Astrocyte (in vitro differentiated cells and primary cell): Measurements from ENCODE around the gene TEX19. TPM values are rescaled to one million over a fixed set of nuclear protein-coding genes. Genes with fewer than 3 reads are reported as not detected.
A peak's percentile ranks its signal among the peaks of the same experiment; 100 is the strongest.

Experiments
- DNase-seq: peaks from one replicate; pipeline ENCODE4 v3.0.0-alpha.2; 2010; ENCODE audit warnings: low read depth
- FAIRE-seq: peaks from 2 replicates; lab custom pipeline; 2011; peaks lifted over from hg19 to GRCh38; lab: Jason Lieb, UNC
- H2AFZ ChIP-seq: 2 replicates; pipeline ENCODE4 v1.6.0; 2012; ENCODE audit warnings: low read depth, low read length, inconsistent platforms
- H3K27ac ChIP-seq: 2 replicates; pipeline ENCODE4 v1.5.1; 2011; ENCODE audit warnings: low read depth, low read length, inconsistent platforms
- H3K27me3 ChIP-seq: 2 replicates; pipeline ENCODE4 v1.6.0; 2011; ENCODE audit warnings: low read length, inconsistent platforms; ENCODE audit not compliant: insufficient read depth
- H3K36me3 ChIP-seq: 2 replicates; pipeline ENCODE4 v1.5.1; 2011; ENCODE audit warnings: low read length, inconsistent platforms; ENCODE audit not compliant: insufficient read depth
- H3K4me1 ChIP-seq: 2 replicates; pipeline ENCODE4 v1.5.1; 2011; ENCODE audit warnings: low read length, inconsistent platforms; ENCODE audit not compliant: insufficient read depth
- H3K4me2 ChIP-seq: 2 replicates; pipeline ENCODE4 v1.6.0; 2012; ENCODE audit warnings: low read length, inconsistent platforms
- H3K4me3 ChIP-seq: 2 replicates; pipeline ENCODE4 v1.5.1; 2011; ENCODE audit warnings: low read depth, mild to moderate bottlenecking, low read length, inconsistent platforms; ENCODE audit not compliant: insufficient read depth
- H3K79me2 ChIP-seq: 2 replicates; pipeline ENCODE4 v1.6.0; 2012; ENCODE audit warnings: mild to moderate bottlenecking, low read length, inconsistent platforms; ENCODE audit not compliant: insufficient read depth
- H3K9ac ChIP-seq: 2 replicates; pipeline ENCODE4 v1.6.0; 2012; ENCODE audit warnings: mild to moderate bottlenecking, low read length, inconsistent platforms
- H3K9me3 ChIP-seq: 2 replicates; pipeline ENCODE4 v1.5.1; 2012; ENCODE audit warnings: low read depth, mild to moderate bottlenecking, low read length, inconsistent platforms; ENCODE audit not compliant: insufficient read depth
- H4K20me1 ChIP-seq: 2 replicates; pipeline ENCODE4 v1.6.0; 2012; ENCODE audit warnings: low read length, inconsistent platforms; ENCODE audit not compliant: insufficient read depth
- H3K27ac Mint-ChIP-seq: one replicate; pipeline ENCODE4 v1.8.0; 2021; ENCODE audit warnings: mild to moderate bottlenecking, mixed read lengths; ENCODE audit not compliant: unreplicated experiment
- H3K27me3 Mint-ChIP-seq: one replicate; pipeline ENCODE4 v1.8.0; 2021; ENCODE audit warnings: low read depth, mixed read lengths; ENCODE audit not compliant: unreplicated experiment
- H3K36me3 Mint-ChIP-seq: one replicate; pipeline ENCODE4 v1.8.0; 2021; ENCODE audit warnings: low read depth, mixed read lengths; ENCODE audit not compliant: unreplicated experiment
- H3K4me1 Mint-ChIP-seq: one replicate; pipeline ENCODE4 v1.8.0; 2021; ENCODE audit warnings: low read depth, mixed read lengths; ENCODE audit not compliant: unreplicated experiment
- H3K4me3 Mint-ChIP-seq: one replicate; pipeline ENCODE4 v1.8.0; 2021; ENCODE audit warnings: mild to moderate bottlenecking, moderate library complexity, mixed read lengths; ENCODE audit not compliant: unreplicated experiment
- H3K9me3 Mint-ChIP-seq: one replicate; pipeline ENCODE4 v1.8.0; 2021; ENCODE audit warnings: mild to moderate bottlenecking, mixed read lengths; ENCODE audit not compliant: unreplicated experiment
- EZH2 ChIP-seq: IDR thresholded peaks from 2 replicates; pipeline ENCODE4 v1.6.1; 2012; ENCODE audit warnings: mild to moderate bottlenecking, low read length, inconsistent platforms; ENCODE audit not compliant: insufficient read depth
- total RNA-seq: library from RNA; stranded (reverse); gene quantifications from 2 replicates; pipeline ENCODE4 v1.2.1, GENCODE V29; 2021
- TF ChIP-seq, protein P1 (sequence below): IDR thresholded peaks from 2 replicates; pipeline ENCODE4 v1.5.1; 2011; ENCODE audit warnings: low read depth, mild to moderate bottlenecking, inconsistent platforms, low read length, moderate library complexity; ENCODE audit not compliant: insufficient read depth

Gene TEX19
- total RNA-seq, 1 donor from 2014 or later, result not detected

DNA sequence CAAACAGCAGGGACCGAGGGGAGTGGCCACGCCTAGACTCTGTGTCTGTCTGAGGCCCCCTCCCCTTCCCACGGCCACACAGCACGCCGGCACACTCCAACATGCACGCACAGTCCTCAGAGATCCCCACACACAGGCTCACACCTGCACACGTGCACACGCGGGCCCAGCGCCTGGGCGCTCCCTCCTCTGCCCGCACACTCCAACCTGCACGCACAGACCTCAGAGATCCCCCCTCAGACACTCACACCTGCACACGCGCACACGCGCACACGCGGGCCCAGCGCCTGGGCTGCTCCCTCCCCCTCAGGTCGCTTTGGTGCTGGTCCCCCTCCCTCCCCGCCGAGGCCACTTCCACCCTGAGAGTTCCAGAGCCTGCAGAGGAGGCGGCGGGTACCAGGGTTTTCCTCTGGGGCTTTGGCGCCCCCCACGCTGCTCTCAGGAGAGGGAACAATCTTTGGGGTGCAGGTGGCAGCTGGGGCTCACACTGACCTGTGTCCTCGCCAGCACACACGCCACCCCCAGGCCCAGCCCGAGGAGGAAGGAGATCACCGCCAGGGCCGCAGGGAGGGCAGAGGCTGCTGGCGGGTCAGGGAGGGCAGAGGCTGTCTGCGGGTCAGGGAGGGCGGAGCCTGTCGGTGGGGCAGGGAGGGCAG is 43.2 kb upstream of the TEX19 start:
- H3K36me3 ChIP-seq, result no peaks in the 10 kb centered on the region
- Mint-ChIP-seq H3K36me3 (no peaks in the 10 kb centered on the region), H3K9me3 (no peaks in the 10 kb centered on the region), H3K27me3 (peaks cover 21% of the 10 kb centered on the region), H3K4me3 (no peak overlapping the region), H3K27ac (no peak overlapping the region), H3K4me1 (no peaks in the 10 kb centered on the region)
- no peak overlapping the region for H3K4me2 ChIP-seq
- FAIRE-seq (no peak), DNase-seq (no peak)
- peak; percentile 59 for TF ChIP-seq EZH2
- TF ChIP-seq, protein P1, sequence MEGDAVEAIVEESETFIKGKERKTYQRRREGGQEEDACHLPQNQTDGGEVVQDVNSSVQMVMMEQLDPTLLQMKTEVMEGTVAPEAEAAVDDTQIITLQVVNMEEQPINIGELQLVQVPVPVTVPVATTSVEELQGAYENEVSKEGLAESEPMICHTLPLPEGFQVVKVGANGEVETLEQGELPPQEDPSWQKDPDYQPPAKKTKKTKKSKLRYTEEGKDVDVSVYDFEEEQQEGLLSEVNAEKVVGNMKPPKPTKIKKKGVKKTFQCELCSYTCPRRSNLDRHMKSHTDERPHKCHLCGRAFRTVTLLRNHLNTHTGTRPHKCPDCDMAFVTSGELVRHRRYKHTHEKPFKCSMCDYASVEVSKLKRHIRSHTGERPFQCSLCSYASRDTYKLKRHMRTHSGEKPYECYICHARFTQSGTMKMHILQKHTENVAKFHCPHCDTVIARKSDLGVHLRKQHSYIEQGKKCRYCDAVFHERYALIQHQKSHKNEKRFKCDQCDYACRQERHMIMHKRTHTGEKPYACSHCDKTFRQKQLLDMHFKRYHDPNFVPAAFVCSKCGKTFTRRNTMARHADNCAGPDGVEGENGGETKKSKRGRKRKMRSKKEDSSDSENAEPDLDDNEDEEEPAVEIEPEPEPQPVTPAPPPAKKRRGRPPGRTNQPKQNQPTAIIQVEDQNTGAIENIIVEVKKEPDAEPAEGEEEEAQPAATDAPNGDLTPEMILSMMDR, result no peak
- no peak overlapping the region for H3K4me3 ChIP-seq
- no peaks in the 10 kb centered on the region for H4K20me1 ChIP-seq
- H3K4me1 ChIP-seq, result no peaks in the 10 kb centered on the region
- H3K9ac ChIP-seq, result no peak overlapping the region
- H3K9me3 ChIP-seq, result peaks cover 10% of the 10 kb centered on the region
- H3K27ac ChIP-seq, result no peak overlapping the region
- H2AFZ ChIP-seq, result no peak overlapping the region
- H3K79me2 ChIP-seq, result no peaks in the 10 kb centered on the region
- peaks cover 16% of the 10 kb centered on the region for H3K27me3 ChIP-seq

DNA sequence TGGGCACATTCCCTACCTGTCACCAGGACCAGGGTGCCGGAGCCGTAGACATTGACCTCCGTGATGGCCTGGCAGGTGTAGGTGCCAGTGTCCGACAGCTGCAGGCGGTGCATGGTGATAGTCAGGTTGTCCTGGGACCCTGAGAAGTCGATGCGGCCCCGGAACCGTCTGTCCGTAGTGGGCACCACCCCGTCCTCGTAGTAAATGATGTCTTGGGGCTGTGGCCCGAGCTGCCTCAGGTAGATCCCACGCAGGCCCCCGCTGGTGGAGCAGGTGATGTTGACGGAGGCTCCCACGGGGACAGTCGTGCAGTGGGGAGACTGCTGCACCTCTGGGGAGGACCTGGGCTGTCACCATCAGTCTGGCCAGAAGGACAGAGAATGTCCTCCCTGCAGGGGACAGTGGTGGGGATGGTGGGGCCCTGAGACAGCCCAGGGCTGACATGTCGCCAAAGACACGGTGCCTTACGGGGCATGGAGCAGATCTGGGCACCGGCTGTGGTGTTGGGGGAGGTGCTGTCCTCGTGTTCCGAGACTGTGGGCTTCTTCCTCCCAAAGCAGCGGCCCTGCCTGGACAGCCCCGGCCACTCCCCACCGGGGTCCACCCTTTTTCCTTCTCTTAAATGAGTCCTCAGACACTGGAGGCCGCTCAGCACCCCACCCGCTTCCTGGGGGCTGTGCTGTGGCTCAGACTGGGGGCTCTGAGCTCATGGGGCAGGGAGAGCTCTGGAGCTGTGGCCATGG is 42.2 kb upstream of the TEX19 start:
- H3K4me1 ChIP-seq, result no peaks in the 10 kb centered on the region
- peaks cover 10% of the 10 kb centered on the region for H3K9me3 ChIP-seq
- no peaks in the 10 kb centered on the region for H4K20me1 ChIP-seq
- no peak overlapping the region for H3K4me2 ChIP-seq
- H3K9ac ChIP-seq, result no peak overlapping the region
- Mint-ChIP-seq H3K9me3 (no peaks in the 10 kb centered on the region), H3K27ac (no peak overlapping the region), H3K4me3 (no peak overlapping the region), H3K36me3 (no peaks in the 10 kb centered on the region), H3K4me1 (no peaks in the 10 kb centered on the region), H3K27me3 (peaks cover 19% of the 10 kb centered on the region)
- H2AFZ ChIP-seq, result no peak overlapping the region
- TF ChIP-seq, protein P1, result no peak
- TF ChIP-seq EZH2, result no peak
- H3K4me3 ChIP-seq, result no peak overlapping the region
- FAIRE-seq, result no peak
- H3K27ac ChIP-seq, result no peak overlapping the region
- peaks cover 14% of the 10 kb centered on the region for H3K27me3 ChIP-seq
- H3K36me3 ChIP-seq, result no peaks in the 10 kb centered on the region
- DNase-seq, result no peak
- H3K79me2 ChIP-seq, result no peaks in the 10 kb centered on the region
